GM18909 (cell line): Measurements from ENCODE around the gene FAM53C.
A peak's percentile ranks its signal among the peaks of the same experiment; 100 is the strongest.
"Not testable (repeated sequence)": the region's sequence is repeated elsewhere in the genome, so short reads cannot be mapped to it uniquely, and the experiment has no call there.

Source experiments
- ATAC-seq: cut with Tn5 transposase; IDR thresholded peaks from one replicate; pipeline ENCODE4 v1.9.1; 2021; ENCODE audit warnings: mild to moderate bottlenecking; ENCODE audit not compliant: unreplicated experiment, poor library complexity

Gene FAM53C

GRCh38 chr5:138337685-138338410 lies at the start of gene FAM53C:
FAM53C (plus strand) TSS chr5:138338266; CDS start chr5:138341336, 3,070 bp downstream.
- ATAC-seq: peak; percentile 87

- ATAC-seq: no peak
These were observed 48.8 kb upstream of the FAM53C start for GRCh38 chr5:138289296-138289695.

GRCh38 chr5:138303372-138303771 lies 34.7 kb upstream of the FAM53C start:
- ATAC-seq: no peak

GRCh38 chr5:138305797-138306196 lies 32.3 kb upstream of the FAM53C start:
- no peak for ATAC-seq

GRCh38 chr5:138315751-138316278 lies 22.3 kb upstream of the FAM53C start:
- ATAC-seq: no peak

- ATAC-seq: no peak
These were observed 21.7 kb upstream of the FAM53C start for GRCh38 chr5:138316355-138316754.

GRCh38 chr5:138318211-138318610 lies 19.9 kb upstream of the FAM53C start:
- ATAC-seq: not testable (repeated sequence)

- ATAC-seq: no peak
These were observed 7.1 kb upstream of the FAM53C start for GRCh38 chr5:138330813-138331448.

GRCh38 chr5:138331449-138332368 lies 6.4 kb upstream of the FAM53C start, which contains the start of gene CDC25C:
CDC25C (minus strand) TSS chr5:138331804; CDS start chr5:138331180, 624 bp downstream.
- ATAC-seq: peak; percentile 99

- ATAC-seq: no peak
These were observed 3.1 kb upstream of the FAM53C start for GRCh38 chr5:138334867-138335447.

GRCh38 chr5:138336952-138337684 lies 948 bp upstream of the FAM53C start:
- peak; percentile 18 for ATAC-seq

GRCh38 chr5:138338411-138339090 lies 485 bp downstream of the FAM53C start:
- ATAC-seq: peak; percentile 1

- ATAC-seq: no peak
These were observed 1.0 kb downstream of the FAM53C start for GRCh38 chr5:138339091-138339456.

- ATAC-seq: no peak
These were observed 1.4 kb downstream of the FAM53C start for GRCh38 chr5:138339464-138339863.

GRCh38 chr5:138340008-138340407 lies 1.9 kb downstream of the FAM53C start:
- no peak for ATAC-seq

GRCh38 chr5:138344887-138345622 lies 7.0 kb downstream of the FAM53C start:
- ATAC-seq: no peak

- ATAC-seq: no peak
These were observed 8.8 kb downstream of the FAM53C start for GRCh38 chr5:138346889-138347288.

- ATAC-seq: no peak
These were observed 11.9 kb downstream of the FAM53C start for GRCh38 chr5:138349852-138350562.
